A549 treated with Mapracorat at 1 μM for 4 hours (cell line): ENCODE measurements around the gene PROSER2. TPM values are rescaled to one million over a fixed set of nuclear protein-coding genes. Genes with fewer than 3 reads are reported as not detected.

Experiments
- total RNA-seq: library from RNA; stranded (reverse); fragments of 200-300 nt; extraction: Qiagen RNA extraction; gene quantifications from 5 replicates; pipeline ENCODE4 v1.2.3, GENCODE V29; 2022

PROSER2 gene, protein sequence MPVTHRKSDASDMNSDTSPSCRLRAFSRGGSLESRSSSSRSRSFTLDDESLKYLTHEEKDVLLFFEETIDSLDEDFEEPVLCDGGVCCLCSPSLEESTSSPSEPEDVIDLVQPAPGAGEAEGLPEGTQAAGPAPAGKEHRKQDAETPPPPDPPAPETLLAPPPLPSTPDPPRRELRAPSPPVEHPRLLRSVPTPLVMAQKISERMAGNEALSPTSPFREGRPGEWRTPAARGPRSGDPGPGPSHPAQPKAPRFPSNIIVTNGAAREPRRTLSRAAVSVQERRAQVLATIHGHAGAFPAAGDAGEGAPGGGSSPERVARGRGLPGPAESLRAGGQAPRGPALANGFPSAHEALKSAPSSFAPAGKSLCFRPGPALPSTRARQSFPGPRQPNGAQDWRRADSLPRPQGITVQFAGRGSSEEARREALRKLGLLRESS
- 31.8 to 48.7 TPM (median 43.6 TPM) in 5 replicates for total RNA-seq

DNA sequence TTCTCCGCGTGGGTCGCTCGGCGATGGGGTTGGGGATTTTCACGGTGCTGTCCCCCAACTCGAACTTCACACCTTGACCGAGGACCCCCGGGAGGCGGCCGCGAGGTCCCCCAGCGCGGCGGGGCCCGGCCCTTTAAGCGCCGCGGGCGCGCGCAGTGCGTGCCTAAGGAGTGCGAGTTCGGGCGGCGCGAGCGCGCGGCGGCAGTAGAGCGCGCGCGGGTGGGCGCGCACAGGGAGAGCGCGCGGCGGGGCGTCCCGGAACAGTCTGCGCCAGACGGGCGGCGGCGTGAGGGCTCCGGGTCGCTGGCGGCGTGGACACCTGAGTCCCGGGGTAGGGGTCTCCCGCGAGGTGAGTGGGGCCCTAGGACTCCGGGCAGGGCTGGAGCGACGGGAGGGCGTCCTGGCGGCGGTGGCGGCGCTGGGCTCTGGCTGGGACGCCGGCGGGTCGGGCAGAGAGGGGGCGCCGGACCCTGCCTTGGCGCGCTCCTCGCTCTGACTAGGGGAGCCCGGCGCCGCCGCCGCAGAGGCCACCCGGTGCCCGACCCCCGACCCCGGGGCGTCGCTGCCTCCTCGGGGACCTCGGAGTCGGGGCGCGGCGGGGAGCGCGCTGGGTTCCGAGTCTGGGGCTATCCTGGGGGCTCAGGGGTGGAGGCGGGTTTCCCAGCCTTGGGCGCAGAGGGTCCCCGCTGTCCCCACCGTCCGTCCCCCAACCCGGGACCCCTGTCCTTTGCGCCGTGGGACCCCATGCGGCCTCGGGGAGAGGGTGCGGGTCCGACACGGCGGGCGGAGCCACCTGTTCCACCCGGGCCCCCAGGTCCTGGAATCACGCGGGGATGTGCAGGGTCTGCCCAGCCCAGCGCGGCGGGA lies at the start of gene PROSER2:
PROSER2 (plus strand) TSS at position 235 of the 867 bp plus-strand sequence. CDS start 28,722 bp downstream, outside the sequence.

Other genes starting within 250 kb of the PROSER2 start
- 10.7 to 13.0 TPM (median 12.3 TPM) in 5 replicates for gene USP6NL, start 211.7 kb upstream of the PROSER2 start, total RNA-seq
- gene ECHDC3, start 81.0 kb upstream of the PROSER2 start, total RNA-seq, result 8.8 to 10.6 TPM (median 9.4 TPM) in 5 replicates
- gene UPF2, start 219.5 kb downstream of the PROSER2 start, total RNA-seq, result 14.1 to 15.8 TPM (median 14.7 TPM) in 5 replicates
- gene DHTKD1, start 245.6 kb downstream of the PROSER2 start, total RNA-seq, result 7.9 to 10.1 TPM (median 8.7 TPM) in 5 replicates